K562 (cell line): Measurements from ENCODE around the gene RASIP1. TPM values are rescaled to one million over a fixed set of nuclear protein-coding genes. Genes with fewer than 3 reads are reported as not detected.

Source experiments
- ADNP ChIP-seq: fragments of 200-800 bp; sonication (Bioruptor generic); IDR thresholded peaks from 2 replicates; pipeline ENCODE4 v1.6.1; 2016; ENCODE audit warnings: missing genetic modification characterization, missing compliant biosample characterization
- ATF3 ChIP-seq, 2 experiments: fragments of 450-650 bp in 1 of 2; sonication (generic) in 1 of 2; formaldehyde crosslinking in 1 of 2; IDR thresholded peaks in 1 of 2; conservative IDR thresholded peaks in 1 of 2; 2 replicates each; pipeline versions ENCODE4 v1.6.1 to v1.8.1; 2016 to 2023; ENCODE audit warnings: mild to moderate bottlenecking in 2 of 2, moderate library complexity in 2 of 2, inconsistent platforms in 1 of 2, missing genetic modification reagents in 1 of 2
- BCOR ChIP-seq: fragments of 450-650 bp; IDR thresholded peaks from 2 replicates; pipeline ENCODE4 v1.6.1; 2016
- CBX1 ChIP-seq: sonication (generic); IDR thresholded peaks from 2 replicates; pipeline ENCODE4 v1.6.1; 2016; ENCODE audit warnings: antibody characterized with exemption, low read depth, mild to moderate bottlenecking
- CHCHD3 ChIP-seq: fragments of 250-450 bp; sonication (Bioruptor Pico); IDR thresholded peaks from 2 replicates; pipeline ENCODE4 v2.1.2; 2022; ENCODE audit warnings: mild to moderate bottlenecking
- CSDE1 ChIP-seq, 2 experiments: fragments of 450-650 bp; IDR thresholded peaks; 2 replicates each; pipeline ENCODE4 v1.6.1; 2016; ENCODE audit warnings: mild to moderate bottlenecking in 1 of 2
- ELF1 ChIP-seq: fragments of 200-800 bp; sonication (Bioruptor generic); IDR thresholded peaks from 2 replicates; pipeline ENCODE4 v1.6.1; 2016; ENCODE audit warnings: missing genetic modification characterization, missing compliant biosample characterization
- GTF2A2 ChIP-seq: IDR thresholded peaks from 2 replicates; pipeline ENCODE4 v1.6.1; 2016; ENCODE audit warnings: mild to moderate bottlenecking, missing genetic modification characterization, missing compliant biosample characterization
- HCFC1 ChIP-seq: IDR thresholded peaks from 2 replicates; pipeline ENCODE4 v1.6.1; 2012; ENCODE audit warnings: low read depth, low read length, improper control_type of control experiment
- HMG20A ChIP-seq: fragments of 450-650 bp; formaldehyde crosslinking; conservative IDR thresholded peaks from 2 replicates; pipeline ENCODE4 v1.4.0; 2020; ENCODE audit warnings: mild to moderate bottlenecking, mixed read lengths
- LARP7 ChIP-seq: fragments of 450-650 bp; IDR thresholded peaks from 2 replicates; pipeline ENCODE4 v1.6.1; 2016
- NKRF ChIP-seq: fragments of 450-650 bp; IDR thresholded peaks from 2 replicates; pipeline ENCODE4 v1.6.1; 2016; ENCODE audit warnings: borderline replicate concordance
- RBM14 ChIP-seq: fragments of 200-400 bp; formaldehyde crosslinking; IDR thresholded peaks from 2 replicates; pipeline ENCODE4 v1.6.1; 2018; ENCODE audit warnings: low read depth, mild to moderate bottlenecking, low read length, moderate library complexity, borderline replicate concordance; ENCODE audit not compliant: insufficient read depth
- SMARCA4 ChIP-seq: fragments of 450-650 bp; IDR thresholded peaks from 2 replicates; pipeline ENCODE4 v1.6.1; 2016
- SNIP1 ChIP-seq: fragments of 450-650 bp; IDR thresholded peaks from 2 replicates; pipeline ENCODE4 v1.7.1; 2017; ENCODE audit warnings: low read depth, mild to moderate bottlenecking
- SP2 ChIP-seq: IDR thresholded peaks from 2 replicates; pipeline ENCODE4 v1.6.1; 2011; ENCODE audit warnings: mild to moderate bottlenecking, low read depth, low read length, moderate library complexity; ENCODE audit not compliant: poor library complexity, severe bottlenecking; ENCODE audit errors: extremely low read depth
- SRSF7 ChIP-seq: fragments of 200-400 bp; formaldehyde crosslinking; optimal IDR thresholded peaks from 2 replicates; pipeline ENCODE3; 2017; ENCODE audit warnings: mild to moderate bottlenecking, low read depth, low read length
- TFAM ChIP-seq: fragments of 250-450 bp; sonication (Bioruptor Pico); conservative IDR thresholded peaks from 2 replicates; pipeline ENCODE4 v1.5.0; 2021; ENCODE audit warnings: mild to moderate bottlenecking, moderate library complexity
- ZNF23 ChIP-seq: fragments of 250-450 bp; sonication (Bioruptor Pico); IDR thresholded peaks from 2 replicates; pipeline ENCODE4 v1.4.0; 2020; ENCODE audit warnings: mild to moderate bottlenecking
- ZNF24 ChIP-seq: fragments of 450-650 bp; IDR thresholded peaks from 2 replicates; pipeline ENCODE4 v1.6.1; 2016
- ZNF79 ChIP-seq: fragments of 250-450 bp; sonication (Bioruptor Pico); IDR thresholded peaks from 2 replicates; pipeline ENCODE4 v1.4.0; 2020; ENCODE audit warnings: low read depth, mild to moderate bottlenecking, moderate library complexity
- polyA plus RNA-seq, 8 experiments: library from polyadenylated mRNA; depleted of rRNA in 4 of 8; stranded (reverse) in 5 of 8; unstranded in 3 of 8; fragments of >200 nt; fragmentation: Nextera tagmentation in 2 of 8; fragmentation: Illumina TruSeq in 1 of 8; extraction: Ambion mirVana in 2 of 8; extraction: Trizol in 1 of 8; gene quantifications; 2 replicates each; pipeline versions ENCODE4 v1.2.1 to v1.2.3, GENCODE V29; 2011 to 2014; ENCODE audit warnings: inconsistent platforms in 1 of 8, missing spikeins in 1 of 8
- total RNA-seq, 7 experiments: library from RNA; depleted of rRNA in 6 of 7; stranded (reverse); fragments of >200 nt in 6 of 7; fragmentation: Illumina TruSeq in 2 of 7; extraction: Trizol in 2 of 7; gene quantifications; 2 replicates each; pipeline versions ENCODE4 v1.2.1 to v1.2.3, GENCODE V29; 2011 to 2021; ENCODE audit warnings: low replicate concordance in 1 of 7
- TF ChIP-seq, protein P1 (sequence below): sonication (generic); formaldehyde crosslinking; IDR thresholded peaks from 2 replicates; pipeline ENCODE4 v1.8.0; 2022; ENCODE audit warnings: mild to moderate bottlenecking, missing genetic modification reagents
- TF ChIP-seq, protein P2 (sequence below): sonication (generic); IDR thresholded peaks from 2 replicates; pipeline ENCODE4 v1.6.1; 2016
- TF ChIP-seq, protein P3 (sequence below): sonication (generic); formaldehyde crosslinking; IDR thresholded peaks from 2 replicates; pipeline ENCODE4 v1.4.0; 2020; ENCODE audit warnings: mild to moderate bottlenecking, missing genetic modification reagents

The RASIP1 gene
- total and polyA plus RNA-seq, 9 of the 15 experiments (the other 6 are each of a cell fraction or from before 2014, with no cell fraction given), result 0.20 to 4.7 (median 1.5) TPM

GRCh38 chr19:48681127-48681470, 59.3 kb downstream of the RASIP1 start (continued):
- TF ChIP-seq NKRF (no peak), GTF2A2 (tag) (no peak), ADNP (tag) (no peak), LARP7 (no peak), SMARCA4 (no peak; the same call in 1 of the 2 replicates), CHCHD3 (CRISPR knock-in tag) (no peak), RBM14 (no peak), TFAM (CRISPR knock-in tag) (no peak), SRSF7 (no peak), ELF1 (tag) (no peak), SNIP1 (no peak), ATF3 (IDR thresholded peaks at IDR 0.05) (no peak; the same call in 1 of the 2 replicates), ATF3 (CRISPR knock-in tag; conservative IDR thresholded peaks at IDR 0.05) (no peak), ZNF79 (CRISPR knock-in tag) (no peak), CSDE1 (IDR thresholded peaks at IDR 0.05) (no peak), HCFC1 (no peak), CBX1 (no peak), ZNF24 (no peak), BCOR (peak; percentile 47; the same call in 1 of the 2 replicates), ZNF23 (CRISPR knock-in tag) (no peak), HMG20A (CRISPR knock-in tag) (no peak), SP2 (no peak)
- TF ChIP-seq, protein P1, sequence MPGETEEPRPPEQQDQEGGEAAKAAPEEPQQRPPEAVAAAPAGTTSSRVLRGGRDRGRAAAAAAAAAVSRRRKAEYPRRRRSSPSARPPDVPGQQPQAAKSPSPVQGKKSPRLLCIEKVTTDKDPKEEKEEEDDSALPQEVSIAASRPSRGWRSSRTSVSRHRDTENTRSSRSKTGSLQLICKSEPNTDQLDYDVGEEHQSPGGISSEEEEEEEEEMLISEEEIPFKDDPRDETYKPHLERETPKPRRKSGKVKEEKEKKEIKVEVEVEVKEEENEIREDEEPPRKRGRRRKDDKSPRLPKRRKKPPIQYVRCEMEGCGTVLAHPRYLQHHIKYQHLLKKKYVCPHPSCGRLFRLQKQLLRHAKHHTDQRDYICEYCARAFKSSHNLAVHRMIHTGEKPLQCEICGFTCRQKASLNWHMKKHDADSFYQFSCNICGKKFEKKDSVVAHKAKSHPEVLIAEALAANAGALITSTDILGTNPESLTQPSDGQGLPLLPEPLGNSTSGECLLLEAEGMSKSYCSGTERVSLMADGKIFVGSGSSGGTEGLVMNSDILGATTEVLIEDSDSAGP, result no peak
- TF ChIP-seq, protein P2, sequence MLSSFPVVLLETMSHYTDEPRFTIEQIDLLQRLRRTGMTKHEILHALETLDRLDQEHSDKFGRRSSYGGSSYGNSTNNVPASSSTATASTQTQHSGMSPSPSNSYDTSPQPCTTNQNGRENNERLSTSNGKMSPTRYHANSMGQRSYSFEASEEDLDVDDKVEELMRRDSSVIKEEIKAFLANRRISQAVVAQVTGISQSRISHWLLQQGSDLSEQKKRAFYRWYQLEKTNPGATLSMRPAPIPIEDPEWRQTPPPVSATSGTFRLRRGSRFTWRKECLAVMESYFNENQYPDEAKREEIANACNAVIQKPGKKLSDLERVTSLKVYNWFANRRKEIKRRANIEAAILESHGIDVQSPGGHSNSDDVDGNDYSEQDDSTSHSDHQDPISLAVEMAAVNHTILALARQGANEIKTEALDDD, result peak; percentile 91
- TF ChIP-seq, protein P3, sequence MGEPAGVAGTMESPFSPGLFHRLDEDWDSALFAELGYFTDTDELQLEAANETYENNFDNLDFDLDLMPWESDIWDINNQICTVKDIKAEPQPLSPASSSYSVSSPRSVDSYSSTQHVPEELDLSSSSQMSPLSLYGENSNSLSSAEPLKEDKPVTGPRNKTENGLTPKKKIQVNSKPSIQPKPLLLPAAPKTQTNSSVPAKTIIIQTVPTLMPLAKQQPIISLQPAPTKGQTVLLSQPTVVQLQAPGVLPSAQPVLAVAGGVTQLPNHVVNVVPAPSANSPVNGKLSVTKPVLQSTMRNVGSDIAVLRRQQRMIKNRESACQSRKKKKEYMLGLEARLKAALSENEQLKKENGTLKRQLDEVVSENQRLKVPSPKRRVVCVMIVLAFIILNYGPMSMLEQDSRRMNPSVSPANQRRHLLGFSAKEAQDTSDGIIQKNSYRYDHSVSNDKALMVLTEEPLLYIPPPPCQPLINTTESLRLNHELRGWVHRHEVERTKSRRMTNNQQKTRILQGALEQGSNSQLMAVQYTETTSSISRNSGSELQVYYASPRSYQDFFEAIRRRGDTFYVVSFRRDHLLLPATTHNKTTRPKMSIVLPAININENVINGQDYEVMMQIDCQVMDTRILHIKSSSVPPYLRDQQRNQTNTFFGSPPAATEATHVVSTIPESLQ, result no peak
